H9 (cell line): ENCODE results near the gene PTPRJ. TPM values are rescaled to one million over a fixed set of nuclear protein-coding genes. Genes with fewer than 3 reads are reported as not detected.

Source experiments
- DNase-seq: peaks from one replicate; pipeline ENCODE4 v3.0.0-alpha.2; 2017
- H2AFZ ChIP-seq: one replicate; pipeline ENCODE4 v1.6.1; 2013; ENCODE audit warnings: mild to moderate bottlenecking, low read length, control low read depth, moderate library complexity
- H2AK5ac ChIP-seq: 2 replicates; pipeline ENCODE4 v1.6.1; 2013; ENCODE audit warnings: low read length, control low read depth, mixed read lengths; ENCODE audit not compliant: insufficient read length
- H2BK120ac ChIP-seq: one replicate; pipeline ENCODE4 v1.6.1; 2013; ENCODE audit warnings: low read depth, mild to moderate bottlenecking, low read length, control low read depth, inconsistent platforms; ENCODE audit not compliant: poor library complexity, severe bottlenecking
- H2BK12ac ChIP-seq: 2 replicates; pipeline ENCODE4 v1.6.1; 2013; ENCODE audit warnings: low read length, control low read depth, mixed read lengths, low read depth; ENCODE audit not compliant: insufficient read length
- H2BK15ac ChIP-seq: 2 replicates; pipeline ENCODE4 v1.6.1; 2013; ENCODE audit warnings: low read depth, low read length, control low read depth
- H2BK20ac ChIP-seq: one replicate; pipeline ENCODE4 v1.6.1; 2013; ENCODE audit warnings: low read depth, mild to moderate bottlenecking, low read length, control low read depth, inconsistent platforms; ENCODE audit not compliant: poor library complexity, severe bottlenecking
- H2BK5ac ChIP-seq: 2 replicates; pipeline ENCODE4 v1.6.1; 2013; ENCODE audit warnings: low read length, control low read depth, mixed read lengths; ENCODE audit not compliant: insufficient read length
- H3K14ac ChIP-seq: 2 replicates; pipeline ENCODE4 v1.6.1; 2013; ENCODE audit warnings: low read length, control low read depth; ENCODE audit not compliant: insufficient read depth
- H3K18ac ChIP-seq: 2 replicates; pipeline ENCODE4 v1.6.1; 2013; ENCODE audit warnings: low read depth, mild to moderate bottlenecking, mixed read lengths, low read length, control low read depth; ENCODE audit not compliant: insufficient read length
- H3K23ac ChIP-seq: 2 replicates; pipeline ENCODE4 v1.6.1; 2013; ENCODE audit warnings: low read length, control low read depth, mixed read lengths, low read depth; ENCODE audit not compliant: insufficient read length
- H3K23me2 ChIP-seq: 2 replicates; pipeline ENCODE4 v1.6.1; 2013; ENCODE audit warnings: low read depth, mild to moderate bottlenecking, mixed read lengths, low read length, control low read depth; ENCODE audit not compliant: insufficient read length, poor library complexity, severe bottlenecking
- H3K27ac ChIP-seq: 2 replicates; pipeline ENCODE4 v1.5.1; 2013; ENCODE audit warnings: low read length, control low read depth, mixed read lengths, low read depth; ENCODE audit not compliant: insufficient read length
- H3K27me3 ChIP-seq: 2 replicates; pipeline ENCODE4 v1.6.1; 2013; ENCODE audit warnings: low read length, control low read depth, inconsistent platforms; ENCODE audit not compliant: insufficient read depth
- H3K4ac ChIP-seq: 2 replicates; pipeline ENCODE4 v1.6.1; 2013; ENCODE audit warnings: low read depth, mild to moderate bottlenecking, control low read depth, inconsistent platforms, low read length, moderate library complexity
- H3K4me1 ChIP-seq: 2 replicates; pipeline ENCODE4 v1.6.1; 2013; ENCODE audit warnings: low read length, control low read depth, inconsistent platforms; ENCODE audit not compliant: insufficient read depth
- H3K4me2 ChIP-seq: 2 replicates; pipeline ENCODE4 v1.6.1; 2013; ENCODE audit warnings: low read length, control low read depth, mixed read lengths; ENCODE audit not compliant: insufficient read length, insufficient read depth
- H3K56ac ChIP-seq: 2 replicates; pipeline ENCODE4 v1.6.1; 2013; ENCODE audit warnings: low read depth, mild to moderate bottlenecking, mixed read lengths, low read length, control low read depth; ENCODE audit not compliant: insufficient read length
- H3K79me1 ChIP-seq: 2 replicates; pipeline ENCODE4 v1.6.1; 2013; ENCODE audit warnings: low read depth, mild to moderate bottlenecking, moderate library complexity, low read length, control low read depth, inconsistent platforms; ENCODE audit not compliant: insufficient read depth, poor library complexity, severe bottlenecking
- H3K79me2 ChIP-seq: 2 replicates; pipeline ENCODE4 v1.6.1; 2013; ENCODE audit warnings: low read length, control low read depth, inconsistent platforms; ENCODE audit not compliant: insufficient read depth
- H3K9ac ChIP-seq: 2 replicates; pipeline ENCODE4 v1.6.1; 2013; ENCODE audit warnings: low read length, control low read depth, mixed read lengths; ENCODE audit not compliant: insufficient read length; ENCODE audit errors: extremely low read depth
- H3K9me3 ChIP-seq: one replicate; pipeline ENCODE4 v1.6.1; 2013; ENCODE audit warnings: low read depth, low read length, inconsistent platforms; ENCODE audit not compliant: control insufficient read depth
- H3T11ph ChIP-seq: one replicate; pipeline ENCODE4 v1.6.1; 2013; ENCODE audit warnings: mild to moderate bottlenecking, low read length, control low read depth, inconsistent platforms
- H4K20me1 ChIP-seq: one replicate; pipeline ENCODE4 v1.6.1; 2013; ENCODE audit not compliant: control insufficient read depth, insufficient read length, insufficient read depth
- H4K5ac ChIP-seq: 2 replicates; pipeline ENCODE4 v1.6.1; 2013; ENCODE audit warnings: low read depth, mild to moderate bottlenecking, mixed read lengths, low read length, control low read depth; ENCODE audit not compliant: insufficient read length
- H4K8ac ChIP-seq: replicated peaks from 2 replicates; pipeline ENCODE4 v1.6.1; 2013; ENCODE audit warnings: low read length, control low read depth, mixed read lengths, low read depth; ENCODE audit not compliant: insufficient read length
- H4K91ac ChIP-seq: 2 replicates; pipeline ENCODE4 v1.6.1; 2013; ENCODE audit warnings: low read depth, mild to moderate bottlenecking, moderate library complexity, mixed read lengths, low read length, control low read depth; ENCODE audit not compliant: insufficient read length
- H3K27ac Mint-ChIP-seq, 3 experiments: 2 replicates in 2 of 3; 3 replicates in 1 of 3; pipeline ENCODE4 v1.8.0; 2020 to 2021; ENCODE audit warnings: mixed read lengths in 3 of 3, mild to moderate bottlenecking in 1 of 3, moderate library complexity in 1 of 3
- H3K27me3 Mint-ChIP-seq: 2 replicates; pipeline ENCODE4 v1.8.0; 2021; ENCODE audit warnings: low read depth, mild to moderate bottlenecking, moderate library complexity, mixed read lengths
- H3K36me3 Mint-ChIP-seq, 3 experiments: 2 replicates in 2 of 3; 3 replicates in 1 of 3; pipeline ENCODE4 v1.8.0; 2020 to 2021; ENCODE audit warnings: low read depth in 3 of 3, mixed read lengths in 3 of 3; ENCODE audit not compliant: insufficient read depth in 1 of 3
- H3K4me1 Mint-ChIP-seq, 2 experiments: 2 replicates each; pipeline ENCODE4 v1.8.0; 2020; ENCODE audit warnings: mixed read lengths in 2 of 2
- H3K4me3 Mint-ChIP-seq, 2 experiments: 2 replicates in 1 of 2; 3 replicates in 1 of 2; pipeline ENCODE4 v1.8.0; 2020 to 2021; ENCODE audit warnings: mild to moderate bottlenecking in 2 of 2, mixed read lengths in 2 of 2, moderate library complexity in 1 of 2
- H3K9me3 Mint-ChIP-seq, 2 experiments: 2 replicates in 1 of 2; 3 replicates in 1 of 2; pipeline ENCODE4 v1.8.0; 2020; ENCODE audit warnings: mild to moderate bottlenecking in 2 of 2, mixed read lengths in 2 of 2, moderate library complexity in 1 of 2
- CTCF ChIP-seq: fragments of 200-600 bp; sonication (generic); conservative IDR thresholded peaks from 3 replicates; pipeline ENCODE4 v1.8.0; 2021; ENCODE audit warnings: antibody characterized with exemption, mild to moderate bottlenecking
- WGBS: extraction: QIAGEN DNeasy Blood & Tissue Kit; methylation state at CpG from one replicate; pipeline ENCODE4 v1.1.7; 2013; ENCODE audit warnings: missing lambda C conversion rate, low lambda C conversion rate, mixed read lengths; ENCODE audit not compliant: insufficient read length; ENCODE audit errors: extremely low coverage; 5-methylcytosine and 5-hydroxymethylcytosine counted together
- total RNA-seq: library from RNA; stranded (reverse); gene quantifications from 2 replicates; pipeline ENCODE4 v1.2.1, GENCODE V29; 2021

Gene PTPRJ
- total RNA-seq, 1 experiment from 2014 or later: 10.6 TPM

DNA sequence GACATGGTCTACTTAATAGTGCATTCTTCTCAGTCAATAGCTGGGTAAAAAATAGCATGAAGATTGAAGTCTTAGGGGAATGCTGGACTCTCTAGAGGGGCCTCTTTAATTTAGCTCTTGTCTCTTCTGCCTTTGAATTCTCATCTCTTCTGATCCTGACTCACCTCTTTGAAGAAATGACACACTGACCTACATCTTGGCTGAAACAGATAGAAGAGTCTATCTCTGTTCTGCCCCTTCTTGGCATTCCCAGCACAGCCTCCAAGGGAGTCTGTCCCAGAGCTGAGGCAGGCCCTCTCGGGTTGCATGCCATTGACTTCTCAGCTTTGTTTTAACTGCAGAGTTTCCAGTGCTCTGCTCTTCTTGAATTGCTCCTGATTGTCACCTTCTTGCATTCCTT lies 55.7 kb downstream of the PTPRJ start:
- no peak overlapping the region for H2BK120ac ChIP-seq
- no peak overlapping the region for H3K4me3 Mint-ChIP-seq
- H3K27me3 Mint-ChIP-seq: no peaks in the 10 kb centered on the region
- H2AFZ ChIP-seq: no peak overlapping the region
- H4K20me1 ChIP-seq: no peaks in the 10 kb centered on the region
- peaks cover 30 to 35% of the 10 kb centered on the region in 2 experiments for H3K4me1 Mint-ChIP-seq
- no peaks in the 10 kb centered on the region; a peak in 1 of 5 replicates for H3K9me3 Mint-ChIP-seq
- H4K5ac ChIP-seq: no peak overlapping the region
- H3K23ac ChIP-seq: no peak overlapping the region
- no peak overlapping the region for H2BK15ac ChIP-seq
- no CpG with 5 or more reads among the region's 1 CpG for whole genome bisulfite sequencing
- H3K4ac ChIP-seq: no peak overlapping the region
- no peak overlapping the region for H3K14ac ChIP-seq
- no peak overlapping the region for H4K8ac ChIP-seq
- no peak overlapping the region for H2BK20ac ChIP-seq
- H2BK12ac ChIP-seq: no peak overlapping the region
- H3K79me2 ChIP-seq: 0 out of 2 replicates have a peak, but pooled peaks cover 2% of the 10 kb centered on the region
- no peak overlapping the region for H3K27ac ChIP-seq
- no peak overlapping the region for H3T11ph ChIP-seq
- H3K18ac ChIP-seq: no peak overlapping the region
- TF ChIP-seq CTCF: no peak
- no peak overlapping the region for H2AK5ac ChIP-seq
- H3K9me3 ChIP-seq: no peaks in the 10 kb centered on the region
- no peak overlapping the region for H3K4me2 ChIP-seq
- H3K27me3 ChIP-seq: no peaks in the 10 kb centered on the region
- no peak overlapping the region for H4K91ac ChIP-seq
- H3K79me1 ChIP-seq: no peaks in the 10 kb centered on the region
- H3K56ac ChIP-seq: no peak overlapping the region
- no peak for DNase-seq
- H3K27ac Mint-ChIP-seq: peak overlapping the region in 1 of 3 experiments; percentile 15; a peak in 1 of 7 replicates
- H2BK5ac ChIP-seq: no peak overlapping the region
- H3K23me2 ChIP-seq: no peaks in the 10 kb centered on the region
- no peak overlapping the region for H3K9ac ChIP-seq
- peaks cover 0 to 4% (median 0%) of the 10 kb centered on the region in 3 experiments; a peak in 1 of 7 replicates for H3K36me3 Mint-ChIP-seq
- peaks cover 10% of the 10 kb centered on the region; the same call in 1 of the 2 replicates for H3K4me1 ChIP-seq
